Measurements from ENCODE around the gene PPIF. TPM values are rescaled to one million over a fixed set of nuclear protein-coding genes. Genes with fewer than 3 reads are reported as not detected.

PPIF gene
- total and polyA plus RNA-seq, 2 of the 4 experiments (the other 2 are of a cell fraction): 29.2 to 130 TPM

GRCh38 chr10:79306644-79307220, 40.5 kb upstream of the PPIF start:
- 0 out of 2 replicates have a peak, but pooled peaks cover 3% of the 10 kb centered on the region for H3K9me1 ChIP-seq (ENCODE audit: insufficient read depth, low read length)
- H2BK15ac ChIP-seq (ENCODE audit: low read depth, low read length): no peak overlapping the region
- peaks cover 88% of the 10 kb centered on the region for H3K36me3 ChIP-seq (ENCODE audit: control insufficient read depth, insufficient read depth, low read length)
- no peak overlapping the region for H3K4me2 ChIP-seq (ENCODE audit: low read depth, low read length)
- no peak overlapping the region for H3K4me3 ChIP-seq (ENCODE audit: insufficient read depth, low read depth, low read length)
- no peaks in the 10 kb centered on the region for H3K9me3 ChIP-seq (ENCODE audit: control insufficient read depth, insufficient read depth, low read length)
- H3K14ac ChIP-seq (replicated peaks; ENCODE audit: low read depth, low read length): no peak overlapping the region
- DNase-seq (no peak), ATAC-seq (ENCODE audit: low read depth) (no peak)
- H2AK9ac ChIP-seq (replicated peaks; ENCODE audit: low read depth, low read length, poor library complexity): no peak overlapping the region
- H4K20me1 ChIP-seq (ENCODE audit: insufficient read depth, low read length): peaks cover 14% of the 10 kb centered on the region
- no peak overlapping the region for H2BK120ac ChIP-seq (ENCODE audit: low read depth, low read length)
- CTCF ChIA-PET: no interaction called here
- H3K4me1 ChIP-seq (ENCODE audit: control insufficient read depth, insufficient read depth, low read length): no peaks in the 10 kb centered on the region
- H4K5ac ChIP-seq (ENCODE audit: low read depth, low read length): no peak overlapping the region
- H3K4ac ChIP-seq (ENCODE audit: low read depth, low read length): no peak overlapping the region
- no peak overlapping the region for H2AK5ac ChIP-seq (ENCODE audit: low read depth, low read length)
- TF ChIP-seq, protein P1, sequence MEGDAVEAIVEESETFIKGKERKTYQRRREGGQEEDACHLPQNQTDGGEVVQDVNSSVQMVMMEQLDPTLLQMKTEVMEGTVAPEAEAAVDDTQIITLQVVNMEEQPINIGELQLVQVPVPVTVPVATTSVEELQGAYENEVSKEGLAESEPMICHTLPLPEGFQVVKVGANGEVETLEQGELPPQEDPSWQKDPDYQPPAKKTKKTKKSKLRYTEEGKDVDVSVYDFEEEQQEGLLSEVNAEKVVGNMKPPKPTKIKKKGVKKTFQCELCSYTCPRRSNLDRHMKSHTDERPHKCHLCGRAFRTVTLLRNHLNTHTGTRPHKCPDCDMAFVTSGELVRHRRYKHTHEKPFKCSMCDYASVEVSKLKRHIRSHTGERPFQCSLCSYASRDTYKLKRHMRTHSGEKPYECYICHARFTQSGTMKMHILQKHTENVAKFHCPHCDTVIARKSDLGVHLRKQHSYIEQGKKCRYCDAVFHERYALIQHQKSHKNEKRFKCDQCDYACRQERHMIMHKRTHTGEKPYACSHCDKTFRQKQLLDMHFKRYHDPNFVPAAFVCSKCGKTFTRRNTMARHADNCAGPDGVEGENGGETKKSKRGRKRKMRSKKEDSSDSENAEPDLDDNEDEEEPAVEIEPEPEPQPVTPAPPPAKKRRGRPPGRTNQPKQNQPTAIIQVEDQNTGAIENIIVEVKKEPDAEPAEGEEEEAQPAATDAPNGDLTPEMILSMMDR (conservative IDR thresholded peaks at IDR 0.05; ENCODE audit: low read depth, low read length): no peak
- TF ChIP-seq RAD21 (IDR thresholded peaks at IDR 0.05; ENCODE audit: low read length) (no peak), FOS (IDR thresholded peaks at IDR 0.05; ENCODE audit: low read depth, low read length) (no peak), CHD1 (IDR thresholded peaks at IDR 0.05; ENCODE audit: low read depth, low read length) (no peak), RCOR1 (IDR thresholded peaks at IDR 0.05; ENCODE audit: insufficient replicate concordance, low read length) (no peak), USF2 (IDR thresholded peaks at IDR 0.05; ENCODE audit: low read depth, low read length) (no peak), CEBPB (IDR thresholded peaks at IDR 0.05; ENCODE audit: low read depth, low read length) (no peak), MXI1 (IDR thresholded peaks at IDR 0.05; ENCODE audit: borderline replicate concordance, low read depth, low read length) (no peak), POLR2A (IDR thresholded peaks at IDR 0.05; ENCODE audit: low read depth, low read length) (no peak), RFX5 (IDR thresholded peaks at IDR 0.05; ENCODE audit: low read depth, low read length) (no peak), SMC3 (IDR thresholded peaks at IDR 0.05; ENCODE audit: low read depth, low read length) (no peak), BHLHE40 (IDR thresholded peaks at IDR 0.05; ENCODE audit: low read depth, low read length) (no peak), NFE2L2 (IDR thresholded peaks at IDR 0.05; ENCODE audit: low read depth, low read length) (no peak), MAFK (IDR thresholded peaks at IDR 0.05; ENCODE audit: low read depth, low read length) (no peak), MAZ (IDR thresholded peaks at IDR 0.05; ENCODE audit: borderline replicate concordance, low read depth, low read length) (no peak)
- TF ChIP-seq, protein P2, sequence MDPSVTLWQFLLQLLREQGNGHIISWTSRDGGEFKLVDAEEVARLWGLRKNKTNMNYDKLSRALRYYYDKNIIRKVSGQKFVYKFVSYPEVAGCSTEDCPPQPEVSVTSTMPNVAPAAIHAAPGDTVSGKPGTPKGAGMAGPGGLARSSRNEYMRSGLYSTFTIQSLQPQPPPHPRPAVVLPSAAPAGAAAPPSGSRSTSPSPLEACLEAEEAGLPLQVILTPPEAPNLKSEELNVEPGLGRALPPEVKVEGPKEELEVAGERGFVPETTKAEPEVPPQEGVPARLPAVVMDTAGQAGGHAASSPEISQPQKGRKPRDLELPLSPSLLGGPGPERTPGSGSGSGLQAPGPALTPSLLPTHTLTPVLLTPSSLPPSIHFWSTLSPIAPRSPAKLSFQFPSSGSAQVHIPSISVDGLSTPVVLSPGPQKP (IDR thresholded peaks at IDR 0.05; ENCODE audit: borderline replicate concordance, low read depth, low read length): no peak
- no peak overlapping the region for H3K9ac ChIP-seq (ENCODE audit: low read depth, low read length)
- in situ Hi-C loops (cut with MboI; ENCODE audit: low sequenced_read_pairs) (no loop called here), intact Hi-C loops (cut with micrococcal nuclease) (no loop called here), dilution Hi-C loops (cut with HindIII; ENCODE audit: low sequenced_read_pairs, unreplicated experiment) (no loop called here)
- BruUV-seq (replicated peaks): no TSS peak
- no peak overlapping the region for H2BK5ac ChIP-seq (ENCODE audit: low read depth, low read length, poor library complexity, severe bottlenecking)
- no peak overlapping the region for H4K91ac ChIP-seq (ENCODE audit: insufficient read depth, low read depth, low read length)
- H3K27ac ChIP-seq (ENCODE audit: insufficient read depth, low read length): no peak overlapping the region
- H3K23ac ChIP-seq (ENCODE audit: low read depth, low read length): no peak overlapping the region
- no peak overlapping the region for H2AFZ ChIP-seq (replicated peaks; ENCODE audit: low read length, poor library complexity)
- no peak overlapping the region for H4K8ac ChIP-seq (ENCODE audit: low read depth in 2 of 2, low read length in 2 of 2)
- no peak overlapping the region for H2BK20ac ChIP-seq (ENCODE audit: low read depth, low read length)
- H3K18ac ChIP-seq (ENCODE audit: low read depth, low read length): no peak overlapping the region
- no peak overlapping the region for H3K56ac ChIP-seq (ENCODE audit: extremely low read depth, insufficient read depth, low read length)
- no peaks in the 10 kb centered on the region for H3K27me3 ChIP-seq (ENCODE audit: control insufficient read depth, insufficient read depth, low read length)
- H3K79me1 ChIP-seq (ENCODE audit: low read depth in 1 of 2, low read length in 2 of 2): peaks cover 33 to 67% of the 10 kb centered on the region in 2 experiments
- POLR2A ChIA-PET (ENCODE audit: unreplicated experiment): no interaction called here
- WGBS, 2 experiments (ENCODE audit: extremely low coverage in 2 of 2, insufficient read length in 1 of 2): 90% methylated on average over 2 of the region's 8 CpGs; no CpG with 5 or more reads in 1 of the 2 experiments
